ENCODE results near the gene SORD.
A peak's percentile ranks its signal among the peaks of the same experiment; 100 is the strongest.

The SORD gene

GRCh38 chr15:45118131-45118588 is 95.2 kb downstream of the SORD start:
- DNase-seq, result peak; percentile 91

GRCh38 chr15:45118996-45119395 is 96.0 kb downstream of the SORD start:
- DNase-seq, result no peak

DNA sequence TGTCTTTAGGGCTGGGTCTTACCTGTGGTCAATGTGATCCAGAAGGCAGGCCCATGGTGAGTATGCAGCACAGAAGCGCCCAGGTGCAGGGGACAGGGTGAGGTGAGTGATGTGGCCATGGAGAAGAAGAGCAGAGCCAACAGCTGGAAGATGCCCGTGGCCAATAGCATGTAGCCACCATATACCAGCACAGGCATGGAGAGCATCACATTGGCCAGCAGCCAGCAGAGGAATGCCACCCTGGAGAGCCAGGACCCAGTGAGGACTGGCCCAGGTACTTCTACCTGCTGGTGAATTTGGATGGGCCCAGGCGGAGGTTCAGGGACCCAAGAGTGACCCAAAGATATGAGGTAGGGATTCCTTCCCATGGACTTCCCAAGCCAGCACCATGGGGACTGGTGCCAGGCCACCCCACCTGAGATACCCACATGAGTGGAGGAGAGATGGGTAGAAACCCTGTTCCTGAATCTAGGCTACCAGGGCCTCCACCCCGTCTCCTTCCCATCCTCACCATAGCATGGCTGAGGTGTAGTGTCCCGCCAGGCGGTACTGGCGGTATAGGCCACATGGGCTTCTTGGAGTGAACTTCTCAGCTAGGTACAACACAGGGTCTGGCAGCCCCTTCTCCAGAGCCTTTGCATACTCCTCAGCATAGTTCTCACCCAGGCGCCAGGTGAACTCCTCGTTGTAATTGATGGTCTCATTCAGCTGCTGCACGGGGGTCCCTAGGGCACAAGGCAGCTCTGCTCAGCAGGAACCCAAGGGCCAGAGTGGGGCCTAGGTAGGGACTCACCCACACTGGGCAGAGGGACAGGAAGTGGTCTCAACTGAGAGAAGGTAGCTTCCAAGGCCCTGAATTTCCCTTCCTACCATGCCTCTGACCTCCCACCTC is 97.3 kb downstream of the SORD start:
- no peak for DNase-seq

DNA sequence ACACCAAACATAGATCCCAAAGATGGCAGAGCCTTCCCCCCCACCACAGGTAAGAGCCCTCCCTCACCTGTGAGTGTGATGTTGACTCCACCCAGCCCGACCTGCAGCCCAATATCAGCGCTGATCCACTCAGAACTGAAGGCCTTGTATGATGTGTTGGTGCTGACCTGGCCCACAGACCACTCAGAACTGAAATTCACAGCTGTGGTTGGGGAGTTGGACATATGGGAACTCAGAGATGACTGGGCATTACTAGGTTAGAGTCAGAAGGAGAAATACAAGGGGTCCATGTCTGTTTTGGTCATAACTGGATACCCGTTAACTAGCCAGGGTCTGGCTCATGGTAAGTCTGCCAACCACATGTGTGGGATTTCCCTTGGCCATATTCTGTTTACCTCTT is 98.0 kb downstream of the SORD start:
- no peak for DNase-seq

DNA sequence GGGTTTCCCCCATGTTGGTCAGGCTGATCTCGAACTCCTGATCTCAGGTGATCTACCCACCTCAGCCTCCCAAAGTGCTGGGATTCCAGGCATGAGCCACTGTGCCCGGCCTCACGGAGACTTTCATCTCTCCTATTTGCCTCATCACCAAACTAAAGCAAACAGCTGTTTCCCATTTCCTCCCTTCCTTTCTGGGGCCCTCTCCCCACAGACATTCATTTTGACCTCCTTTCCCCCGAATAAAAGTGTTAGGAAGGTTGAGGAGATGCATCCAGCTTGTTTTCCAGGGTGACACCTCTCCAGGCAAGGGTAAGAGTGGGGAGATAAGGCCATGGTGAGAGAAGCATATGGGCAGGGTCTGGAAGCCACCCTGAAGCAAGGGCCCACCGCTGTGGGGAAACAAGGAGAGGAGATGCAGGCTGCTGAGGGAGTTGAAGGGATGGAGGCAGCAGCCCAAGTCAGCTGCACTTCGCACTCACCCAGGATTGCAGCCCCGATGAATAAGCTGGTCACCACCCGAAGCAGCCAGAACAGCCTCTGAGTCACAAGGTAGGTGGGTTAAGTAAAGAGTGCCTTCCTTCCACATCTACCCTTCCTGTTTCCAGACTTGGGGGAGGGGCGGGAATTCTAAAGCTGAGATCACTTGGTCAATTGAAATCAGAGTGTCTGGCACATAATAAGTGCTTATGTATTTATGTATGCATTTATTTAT is 98.9 kb downstream of the SORD start:
- no peak for DNase-seq

DNA sequence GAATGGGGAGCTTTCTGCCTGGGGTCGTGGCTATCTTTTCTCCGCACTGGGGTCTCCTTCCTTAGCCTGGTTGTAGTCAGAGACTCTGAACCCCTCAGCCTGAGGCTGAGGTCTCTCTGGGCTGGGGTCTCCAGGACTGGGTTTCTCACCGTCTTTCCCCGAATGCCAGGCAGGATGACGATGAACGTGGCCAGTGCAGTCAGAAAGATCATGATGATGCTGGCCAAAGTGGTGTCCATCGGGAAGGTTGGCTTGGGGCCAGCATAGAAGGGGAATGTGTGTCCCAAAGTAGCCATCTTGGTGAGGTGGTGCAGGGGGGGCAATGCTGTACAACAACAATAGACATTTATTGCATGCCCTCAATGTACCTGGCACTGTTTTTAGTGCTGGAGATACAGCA is 99.7 kb downstream of the SORD start:
- no peak for DNase-seq

- no peak for DNase-seq
Observed at GRCh38 chr15:45123397-45123796, 100.4 kb downstream of the SORD start.

GRCh38 chr15:45126535-45127158 is 103.7 kb downstream of the SORD start:
- DNase-seq, result peak; percentile 73

All from NCI-H1694 (cell line).